Activated T-cell treated with anti-CD3 and anti-CD28 coated beads, Interleukin-2, amount 50 U/mL, for 1 hour (primary cell): Measurements from ENCODE around the gene PLA2G4C.
"Not testable (repeated sequence)": the region's sequence is repeated elsewhere in the genome, so short reads cannot be mapped to it uniquely, and the experiment has no call there.

Source experiments
- DNase-seq: peaks from one replicate; pipeline ENCODE4 v3.0.0-alpha.2; 2020

The PLA2G4C gene

GRCh38 chr19:48108997-48109782, 1.4 kb downstream of the PLA2G4C start:
- no peak for DNase-seq

GRCh38 chr19:48103922-48104321, 6.7 kb downstream of the PLA2G4C start:
- DNase-seq, result no peak

- DNase-seq, result no peak
Observed at GRCh38 chr19:48102870-48103751, 7.5 kb downstream of the PLA2G4C start.

GRCh38 chr19:48095612-48096175, 14.9 kb downstream of the PLA2G4C start:
- no peak for DNase-seq

- DNase-seq, result no peak
Observed at GRCh38 chr19:48094855-48095203, 15.8 kb downstream of the PLA2G4C start.

GRCh38 chr19:48094129-48094854, 16.3 kb downstream of the PLA2G4C start:
- DNase-seq, result no peak

- not testable (repeated sequence) for DNase-seq
Observed at GRCh38 chr19:48091111-48091718, 19.4 kb downstream of the PLA2G4C start.

- no peak for DNase-seq
Observed at GRCh38 chr19:48090281-48090802, 20.3 kb downstream of the PLA2G4C start.

- DNase-seq, result not testable (repeated sequence)
Observed at GRCh38 chr19:48088991-48089390, 21.6 kb downstream of the PLA2G4C start.

GRCh38 chr19:48085904-48086864, 24.4 kb downstream of the PLA2G4C start:
- DNase-seq, result no peak

- DNase-seq, result no peak
Observed at GRCh38 chr19:48085076-48085475, 25.5 kb downstream of the PLA2G4C start.

GRCh38 chr19:48081106-48081505, 29.5 kb downstream of the PLA2G4C start:
- no peak for DNase-seq

- not testable (repeated sequence) for DNase-seq
Observed at GRCh38 chr19:48070177-48070769, 40.3 kb downstream of the PLA2G4C start.

GRCh38 chr19:48069435-48069834, 41.2 kb downstream of the PLA2G4C start:
- DNase-seq, result no peak

GRCh38 chr19:48064509-48064908, 46.1 kb downstream of the PLA2G4C start:
- DNase-seq, result no peak

- DNase-seq, result no peak
Observed at GRCh38 chr19:48061401-48062344, 48.9 kb downstream of the PLA2G4C start.

- DNase-seq, result no peak
Observed at GRCh38 chr19:48060381-48060780, 50.2 kb downstream of the PLA2G4C start.

- no peak for DNase-seq
Observed at GRCh38 chr19:48059331-48059730, 51.3 kb downstream of the PLA2G4C start.

- DNase-seq, result no peak
Observed at GRCh38 chr19:48053856-48054255, 56.8 kb downstream of the PLA2G4C start.
